ENCODE results near the gene HOXD11.

HOXD11 gene

DNA sequence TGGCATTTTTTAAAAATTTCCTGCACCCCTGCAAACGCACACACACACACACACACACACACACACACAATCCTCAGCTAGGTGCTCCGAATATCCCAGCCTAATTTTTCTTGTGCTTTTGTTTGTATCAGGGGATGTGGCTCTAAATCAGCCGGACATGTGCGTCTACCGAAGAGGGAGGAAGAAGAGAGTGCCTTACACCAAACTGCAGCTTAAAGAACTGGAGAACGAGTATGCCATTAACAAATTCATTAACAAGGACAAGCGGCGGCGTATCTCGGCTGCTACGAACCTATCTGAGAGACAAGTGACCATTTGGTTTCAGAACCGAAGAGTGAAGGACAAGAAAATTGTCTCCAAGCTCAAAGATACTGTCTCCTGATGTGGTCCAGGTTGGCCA, 12.7 kb upstream of the HOXD11 start:
- DNase-seq: no peak

DNA sequence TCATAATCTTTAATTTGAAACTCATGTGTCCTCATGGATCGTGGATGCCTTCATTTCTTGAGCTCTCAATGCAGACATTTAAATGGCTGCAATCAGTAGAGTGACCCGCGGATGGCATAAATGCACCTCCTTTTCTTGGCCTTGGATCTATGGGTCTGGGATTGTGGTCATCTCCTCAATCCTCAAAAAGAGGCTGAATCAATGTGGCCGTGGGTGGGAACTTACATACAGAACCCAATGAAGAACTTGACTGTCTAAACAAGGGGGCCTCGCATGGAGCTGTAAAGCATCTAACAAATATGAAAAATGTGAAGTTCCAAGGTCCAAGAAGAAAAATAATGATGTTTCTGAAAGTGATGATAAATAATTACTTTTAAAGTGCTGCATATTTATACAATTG, 11.7 kb upstream of the HOXD11 start:
- no peak for DNase-seq

DNA sequence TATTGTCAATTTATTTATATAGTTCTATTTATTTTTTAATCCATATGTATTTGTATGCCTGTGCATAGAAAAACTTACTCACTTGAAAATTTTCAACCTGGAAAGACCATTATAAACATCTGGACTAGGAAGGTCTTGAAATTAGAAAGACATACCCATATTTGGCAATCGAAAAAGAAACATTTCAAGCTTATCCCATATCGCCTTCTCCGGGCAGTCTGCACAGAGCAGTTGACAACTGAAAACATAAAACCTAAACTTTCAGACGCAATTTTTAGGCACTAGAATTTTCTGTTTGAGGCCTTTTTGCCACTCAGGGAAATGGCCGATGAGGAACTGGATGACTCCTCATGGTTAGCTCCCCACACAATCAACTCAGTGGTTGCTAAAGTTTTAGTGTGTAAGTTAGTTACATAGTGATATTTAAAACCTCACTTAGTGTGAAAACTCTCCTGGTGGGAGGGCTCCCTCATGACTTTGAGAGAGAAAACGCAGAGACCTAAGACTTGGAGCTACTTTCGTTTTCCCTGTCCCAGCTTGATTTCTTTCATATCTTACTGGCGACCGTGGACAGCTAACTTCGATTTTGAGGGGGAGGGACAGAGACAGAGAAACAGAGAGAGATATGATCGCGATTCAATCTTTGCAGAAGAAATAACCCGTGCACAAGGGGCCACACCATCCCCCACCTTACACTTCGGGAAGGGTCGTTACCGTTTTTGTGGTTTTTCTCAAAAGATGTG, 10.7 kb upstream of the HOXD11 start:
- DNase-seq: no peak

GRCh38 chr2:176096986-176097819, 9.9 kb upstream of the HOXD11 start:
- peak; percentile 57 for DNase-seq

DNA sequence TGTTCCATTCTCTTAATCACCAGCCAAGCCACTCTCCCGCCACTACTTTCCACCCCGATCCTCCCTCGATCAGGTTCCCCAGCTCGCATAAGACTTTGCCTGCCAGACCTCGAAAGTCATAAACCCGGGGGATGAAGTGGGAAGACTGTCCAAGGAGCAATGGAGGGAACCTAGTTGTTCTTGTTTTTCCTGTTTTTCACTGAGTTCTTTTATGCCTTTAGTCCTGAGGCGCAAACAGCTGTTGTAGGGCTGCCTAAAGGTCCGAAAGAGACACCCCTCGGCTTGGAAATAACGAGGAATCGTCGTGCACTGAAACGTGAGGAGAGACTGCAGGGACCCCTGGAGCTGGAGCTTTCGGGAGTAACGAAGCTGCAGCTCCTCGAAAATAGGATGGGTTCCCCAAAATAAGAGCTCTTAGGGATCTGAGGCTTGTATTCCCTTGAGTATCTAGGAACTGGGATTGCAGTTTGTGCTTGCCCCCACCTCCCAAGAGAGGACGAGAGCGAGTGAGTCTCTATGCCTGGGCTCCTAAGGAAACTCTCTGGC, 9.2 kb upstream of the HOXD11 start:
- no peak for DNase-seq

DNA sequence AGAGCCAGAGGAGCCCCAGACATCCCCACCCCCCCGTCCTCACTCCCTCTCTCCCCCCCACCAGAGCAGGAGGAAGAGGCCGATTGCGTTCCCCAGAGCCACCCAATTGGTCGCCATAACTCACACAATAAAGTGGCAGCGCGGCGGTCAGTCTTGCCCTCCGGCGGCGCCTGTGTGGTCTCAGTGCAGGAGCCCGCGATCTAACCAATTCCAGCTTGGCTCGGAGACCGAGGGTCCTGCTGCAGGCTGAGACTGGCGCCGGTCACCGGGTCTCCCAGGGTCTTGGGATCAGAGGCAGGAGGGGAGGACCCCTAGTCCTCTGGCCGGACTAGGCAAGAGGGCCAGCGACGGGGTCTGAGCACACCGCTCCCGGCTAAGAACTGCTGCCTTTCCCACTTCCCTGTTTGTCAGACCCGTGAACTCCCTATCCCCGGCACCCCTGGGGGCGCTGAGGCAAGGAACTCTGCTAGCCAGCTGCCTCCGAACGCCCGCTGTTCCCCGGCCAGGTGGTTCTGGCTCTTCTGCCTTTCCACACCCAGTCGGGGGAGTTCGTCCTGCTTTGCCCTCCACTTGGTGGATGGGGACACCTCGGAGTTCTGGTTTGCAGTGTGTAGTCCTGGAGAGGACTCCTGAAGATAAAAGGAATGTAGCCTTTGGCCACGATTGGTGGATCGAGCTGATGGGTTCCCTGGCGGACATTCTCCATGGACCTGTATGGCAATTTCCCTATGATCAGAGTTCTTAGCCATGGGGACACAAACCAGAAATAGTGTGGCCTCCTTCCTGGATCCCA, 8.5 kb upstream of the HOXD11 start:
- no peak for DNase-seq

GRCh38 chr2:176099159-176099727, 7.8 kb upstream of the HOXD11 start:
- no peak for DNase-seq

DNA sequence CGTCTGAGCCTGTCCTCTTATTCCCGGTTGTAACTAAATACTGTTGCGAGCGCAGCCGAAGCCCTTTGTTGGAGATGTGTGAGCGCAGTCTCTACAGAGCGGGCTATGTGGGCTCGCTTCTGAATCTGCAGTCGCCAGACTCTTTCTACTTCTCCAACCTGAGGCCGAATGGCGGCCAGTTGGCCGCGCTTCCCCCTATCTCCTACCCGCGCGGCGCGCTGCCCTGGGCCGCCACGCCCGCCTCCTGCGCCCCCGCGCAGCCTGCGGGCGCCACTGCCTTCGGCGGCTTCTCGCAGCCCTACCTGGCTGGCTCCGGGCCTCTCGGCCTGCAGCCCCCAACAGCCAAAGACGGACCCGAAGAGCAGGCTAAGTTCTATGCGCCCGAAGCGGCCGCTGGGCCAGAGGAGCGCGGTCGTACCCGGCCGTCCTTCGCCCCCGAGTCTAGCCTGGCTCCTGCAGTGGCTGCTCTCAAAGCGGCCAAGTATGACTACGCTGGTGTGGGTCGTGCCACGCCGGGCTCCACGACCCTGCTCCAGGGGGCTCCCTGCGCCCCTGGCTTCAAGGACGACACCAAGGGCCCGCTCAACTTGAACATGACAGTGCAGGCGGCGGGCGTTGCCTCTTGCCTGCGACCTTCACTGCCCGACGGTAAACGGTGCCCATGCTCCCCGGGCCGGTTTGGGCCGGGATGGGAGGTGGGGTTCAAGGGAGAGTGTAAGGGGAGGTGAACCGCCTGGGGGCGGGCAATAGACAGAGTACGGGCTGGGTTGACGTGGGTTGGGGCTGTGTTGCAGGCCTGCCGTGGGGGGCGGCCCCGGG, 7.1 kb upstream of the HOXD11 start, which contains the start of gene HOXD12:
TSS of gene HOXD12 (plus strand) at position 68 of the 819 bp plus-strand sequence. CDS start at position 75, 7 bp downstream.
- no peak for DNase-seq

GRCh38 chr2:176100547-176101140, 6.4 kb upstream of the HOXD11 start:
- no peak for DNase-seq

- DNase-seq: no peak
Observed at GRCh38 chr2:176101216-176101830, 5.8 kb upstream of the HOXD11 start.

- DNase-seq: no peak
Observed at GRCh38 chr2:176101842-176102241, 5.2 kb upstream of the HOXD11 start.

GRCh38 chr2:176102309-176102866, 4.7 kb upstream of the HOXD11 start:
- no peak for DNase-seq

DNA sequence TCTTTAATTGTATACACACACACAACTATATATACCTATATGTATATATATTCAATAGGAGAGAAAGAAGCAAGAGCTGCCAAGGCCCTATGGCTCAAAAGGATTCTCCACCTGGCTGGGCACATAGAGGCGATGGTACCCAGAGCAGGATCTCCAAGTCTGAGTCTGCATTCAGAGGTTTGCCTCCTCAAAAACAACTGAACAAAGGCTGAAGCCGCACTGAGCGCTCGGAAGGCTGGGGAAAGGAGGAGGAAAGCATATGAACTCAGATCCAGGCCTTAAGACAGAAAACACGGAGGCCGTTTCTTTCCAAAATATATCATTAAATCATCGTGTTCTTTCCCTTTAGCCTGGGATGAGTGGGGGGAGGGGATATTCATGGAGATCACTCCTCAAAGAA, 3.9 kb upstream of the HOXD11 start:
- DNase-seq: no peak

GRCh38 chr2:176103742-176104315, 3.3 kb upstream of the HOXD11 start:
- no peak for DNase-seq

- DNase-seq: no peak
Observed at GRCh38 chr2:176104316-176105077, 2.6 kb upstream of the HOXD11 start.

DNA sequence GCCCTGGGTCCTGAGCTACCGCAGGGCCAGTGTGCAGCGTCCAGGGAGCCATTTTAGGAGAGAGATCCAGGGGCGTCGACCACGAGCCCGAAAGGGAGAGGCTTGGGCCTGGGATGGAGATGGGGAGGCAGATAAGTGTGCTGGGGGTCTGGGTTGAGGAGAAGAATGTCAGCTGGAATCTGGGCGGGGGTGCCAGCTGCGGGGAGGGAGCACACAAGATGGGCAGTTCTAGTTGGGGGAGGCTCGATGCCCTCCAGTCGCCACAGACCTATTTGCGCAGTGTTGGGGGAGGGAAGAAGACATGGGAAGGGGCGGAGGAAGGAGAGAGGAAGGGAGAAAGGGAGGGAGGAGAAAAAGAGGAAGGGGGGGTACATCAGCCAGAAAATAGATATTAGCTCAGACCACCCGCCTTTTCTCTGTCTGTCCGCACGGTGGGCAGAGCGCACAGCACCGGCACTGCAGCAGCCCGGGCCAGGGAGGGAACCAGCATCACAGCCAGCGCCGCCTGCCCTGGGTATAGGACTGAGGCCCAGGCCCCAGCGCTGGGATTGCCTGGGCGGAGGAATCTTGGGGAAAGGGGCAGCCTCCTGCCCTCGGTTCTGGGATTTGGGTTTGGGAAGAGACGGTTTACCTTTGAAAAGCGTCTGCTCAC, 1.9 kb upstream of the HOXD11 start:
- DNase-seq: no peak

- DNase-seq: no peak
Observed at GRCh38 chr2:176105730-176106580, 1.1 kb upstream of the HOXD11 start.

GRCh38 chr2:176107731-176108181, 676 bp downstream of the HOXD11 start:
- no peak for DNase-seq
